GM12878 (cell line): ENCODE data around the gene CTDSP1. TPM values are rescaled to one million over a fixed set of nuclear protein-coding genes. Genes with fewer than 3 reads are reported as not detected.

Experiments used
- ATAC-seq: fragments of 200-7000 bp; cut with Tn5 transposase; 3 replicates; pipeline ENCODE4 v1.9.1; 2020; ENCODE audit warnings: mild to moderate bottlenecking, moderate library complexity
- BruUV-seq: library from RNA; stranded (reverse); fragments of 400-500 nt; replicated peaks from 2 replicates; lab custom pipeline; 2021; lab: Mats Ljungman, UMichigan
- CTCF ChIA-PET: fragments of 300-600 bp; sonication (Branson Sonifier 250); formaldehyde crosslinking; extraction: SDS; loops from one replicate; lab custom pipeline; 2021; ENCODE audit warnings: inconsistent platforms; lab: Yijun Ruan, JAX
- POLR2A ChIA-PET: fragments of 350-600 bp; formaldehyde crosslinking; extraction: SDS; loops from one replicate; lab custom pipeline; 2021; ENCODE audit warnings: inconsistent platforms; lab: Charles Lee
- RAD21 ChIA-PET: fragments of 300-600 bp; sonication (Branson Sonifier 250); formaldehyde crosslinking; loops from one replicate; lab custom pipeline; 2023; ENCODE audit warnings: antibody characterized with exemption; ENCODE audit not compliant: unreplicated experiment; lab: Charles Lee
- SMC1A ChIA-PET: fragments of 300-600 bp; sonication (Branson Sonifier 250); formaldehyde crosslinking; loops from one replicate; lab custom pipeline; 2023; ENCODE audit not compliant: unreplicated experiment, uncharacterized antibody; lab: Charles Lee
- DNase-seq: peaks from one replicate; pipeline ENCODE4 v3.0.0-alpha.2; 2011; ENCODE audit warnings: low read depth, low spot score
- FAIRE-seq: peaks from 3 replicates; lab custom pipeline; 2011; peaks lifted over from hg19 to GRCh38; lab: Jason Lieb, UNC
- H2AFZ ChIP-seq: 2 replicates; pipeline ENCODE4 v1.6.0; 2011; ENCODE audit warnings: low read depth, low read length, control low read depth; ENCODE audit not compliant: control insufficient read depth
- H3K27ac ChIP-seq: 2 replicates; pipeline ENCODE4 v1.5.1; 2011; ENCODE audit warnings: control low read depth; ENCODE audit not compliant: control insufficient read depth, insufficient read depth
- H3K27me3 ChIP-seq, 2 experiments: replicated peaks in 1 of 2; 2 replicates each; pipeline versions ENCODE4 v1.6.0 to v1.6.1; 2011; ENCODE audit warnings: low read length in 1 of 2; ENCODE audit not compliant: control insufficient read depth in 2 of 2, insufficient read depth in 2 of 2
- H3K36me3 ChIP-seq, 2 experiments: 2 replicates each; pipeline ENCODE4 v1.5.1; 2011; ENCODE audit warnings: low read length in 1 of 2; ENCODE audit not compliant: control insufficient read depth in 2 of 2, insufficient read depth in 2 of 2
- H3K4me1 ChIP-seq: 2 replicates; pipeline ENCODE4 v1.6.1; 2011; ENCODE audit warnings: mild to moderate bottlenecking, low read length, moderate library complexity, mixed read lengths; ENCODE audit not compliant: control insufficient read depth, insufficient read depth
- H3K4me2 ChIP-seq: 2 replicates; pipeline ENCODE4 v1.6.0; 2011; ENCODE audit warnings: control low read depth; ENCODE audit not compliant: control insufficient read depth, insufficient read depth
- H3K4me3 ChIP-seq: fragments of 200-600 bp; sonication (generic); 2 replicates; pipeline ENCODE4 v1.5.1; 2016
- H3K79me2 ChIP-seq: 2 replicates; pipeline ENCODE4 v1.6.0; 2011; ENCODE audit warnings: low read length; ENCODE audit not compliant: control insufficient read depth, insufficient read depth
- H3K9ac ChIP-seq: 2 replicates; pipeline ENCODE4 v1.8.0; 2011; ENCODE audit warnings: low read length, control low read depth, mixed read lengths; ENCODE audit not compliant: control insufficient read depth, insufficient read depth
- H3K9me3 ChIP-seq: replicated peaks from 3 replicates; pipeline ENCODE4 v1.5.1; 2011; ENCODE audit warnings: mild to moderate bottlenecking, low read length; ENCODE audit not compliant: control insufficient read depth, insufficient read depth
- H4K20me1 ChIP-seq: 2 replicates; pipeline ENCODE4 v1.6.0; 2011; ENCODE audit not compliant: control insufficient read depth, insufficient read depth
- CHD2 ChIP-seq: IDR thresholded peaks from 2 replicates; pipeline ENCODE4 v1.6.1; 2011; ENCODE audit warnings: low read depth, low read length, improper control_type of control experiment, borderline replicate concordance
- CTCF ChIP-seq, 3 experiments: IDR thresholded peaks in 2 of 3; conservative IDR thresholded peaks in 1 of 3; 2 replicates each; pipeline ENCODE4 v1.5.1; 2011; ENCODE audit warnings: low read depth in 3 of 3, low read length in 3 of 3, mild to moderate bottlenecking in 3 of 3, control low read depth in 2 of 3, moderate library complexity in 2 of 3, inconsistent platforms in 1 of 3, mixed read lengths in 1 of 3; ENCODE audit not compliant: control insufficient read depth in 2 of 3, insufficient read depth in 1 of 3; ENCODE audit errors: extremely low read depth in 1 of 3
- CUX1 ChIP-seq: IDR thresholded peaks from 2 replicates; pipeline ENCODE4 v1.6.1; 2012; ENCODE audit warnings: improper control_type of control experiment, low read depth, low read length; ENCODE audit not compliant: insufficient replicate concordance
- GATAD2B ChIP-seq: fragments of 450-650 bp; conservative IDR thresholded peaks from 2 replicates; pipeline ENCODE4 v1.6.1; 2017; ENCODE audit warnings: low read depth, mild to moderate bottlenecking, moderate library complexity
- MTA3 ChIP-seq: IDR thresholded peaks from 2 replicates; pipeline ENCODE4 v1.6.1; 2012; ENCODE audit warnings: low read length, inconsistent platforms, borderline replicate concordance
- PAX5 ChIP-seq: IDR thresholded peaks from 2 replicates; pipeline ENCODE4 v1.6.1; 2011; ENCODE audit warnings: low read depth, low read length, borderline replicate concordance
- PBX3 ChIP-seq: IDR thresholded peaks from 2 replicates; pipeline ENCODE4 v1.6.1; 2011; ENCODE audit warnings: mild to moderate bottlenecking, low read depth, low read length, moderate library complexity; ENCODE audit not compliant: insufficient replicate concordance
- RBBP5 ChIP-seq: fragments of 200-600 bp; sonication (generic); conservative IDR thresholded peaks from 2 replicates; pipeline ENCODE4 v1.6.1; 2016
- TCF3 ChIP-seq: IDR thresholded peaks from 2 replicates; pipeline ENCODE4 v1.6.1; 2012; ENCODE audit warnings: low read depth, mild to moderate bottlenecking, low read length, borderline replicate concordance; ENCODE audit not compliant: insufficient read depth
- USF1 ChIP-seq: IDR thresholded peaks from 2 replicates; pipeline ENCODE4 v1.6.1; 2011; ENCODE audit warnings: borderline replicate concordance, low read depth, mild to moderate bottlenecking, moderate library complexity, mixed read lengths, low read length; ENCODE audit not compliant: insufficient read depth; ENCODE audit errors: extremely low read length
- ZNF207 ChIP-seq: fragments of 450-650 bp; IDR thresholded peaks from 2 replicates; pipeline ENCODE4 v1.6.1; 2014; ENCODE audit warnings: antibody characterized with exemption, mild to moderate bottlenecking, borderline replicate concordance
- ZNF24 ChIP-seq: fragments of 450-650 bp; IDR thresholded peaks from 2 replicates; pipeline ENCODE4 v1.6.1; 2017; ENCODE audit warnings: antibody characterized with exemption, mild to moderate bottlenecking
- WGBS: methylation state at CpG from one replicate; pipeline ENCODE4 v1.1.6; 2016; ENCODE audit warnings: low lambda C conversion rate; ENCODE audit not compliant: insufficient replicate concordance, insufficient coverage; ENCODE audit errors: missing lambda C conversion rate; 5-methylcytosine and 5-hydroxymethylcytosine counted together
- in situ Hi-C: fragments of 300-500 bp; cut with MboI; formaldehyde crosslinking; loops from 9 replicates; pipeline ENCODE4 v1.14.3; 2018; ENCODE audit warnings: mixed read lengths
- intact Hi-C: fragments of 100-400 bp; cut with micrococcal nuclease; formaldehyde crosslinking; loops from one replicate; pipeline ENCODE4 v1.14.2; 2022; ENCODE audit not compliant: unreplicated experiment
- polyA plus RNA-seq, 11 experiments: library from polyadenylated mRNA; depleted of rRNA in 4 of 11; unstranded in 6 of 11; stranded (reverse) in 5 of 11; fragments of >200 nt; fragmentation: Nextera tagmentation in 4 of 11; fragmentation: Illumina TruSeq in 1 of 11; extraction: Ambion mirVana in 4 of 11; extraction: Trizol in 1 of 11; gene quantifications; 1 replicate in 1 of 11; 2 replicates in 10 of 11; pipeline versions ENCODE4 v1.2.1 to v1.2.3, GENCODE V29; 2011 to 2016; ENCODE audit warnings: inconsistent platforms in 2 of 11, missing spikeins in 2 of 11, low read depth in 1 of 11
- total RNA-seq, 4 experiments: library from RNA; depleted of rRNA in 3 of 4; stranded (reverse); fragments of >200 nt in 3 of 4; fragmentation: Illumina TruSeq in 1 of 4; extraction: Trizol in 1 of 4; gene quantifications; 2 replicates each; pipeline versions ENCODE4 v1.2.1 to v1.2.3, GENCODE V29; 2013 to 2021

The CTDSP1 gene
- total and polyA plus RNA-seq, 10 of the 15 experiments (the other 5 are each of a cell fraction or from before 2014, with no cell fraction given), result 3.0 to 75.9 (median 34.4) TPM

GRCh38 chr2:218368621-218369153 lies 31.0 kb upstream of the CTDSP1 start (continued):
- TF ChIP-seq CTCF (IDR thresholded peaks at IDR 0.05 in 2 of 3, conservative IDR thresholded peaks at IDR 0.05 in 1 of 3; ENCODE audit: control insufficient read depth in 2 of 3, extremely low read depth in 1 of 3, insufficient read depth in 1 of 3, low read depth in 3 of 3, low read length in 3 of 3), result no peak
- TF ChIP-seq MTA3, result no peak
- TF ChIP-seq GATAD2B, result no peak

GRCh38 chr2:218369330-218369729 lies 30.3 kb upstream of the CTDSP1 start:
- ChIA-PET CTCF (interaction anchor here (1.2 to 1.3 kb wide), 2 partner anchors 12 to 25 kb away, joined by 3 to 5 read pairs; no protein-coding TSS in a partner anchor), POLR2A (interaction anchor here (1.0 kb wide), 1 partner anchor 24 kb away, joined by 3 read pairs; no protein-coding TSS in a partner anchor), RAD21 (interaction anchor here (1.2 kb wide), 1 partner anchor 25 kb away, joined by 3 read pairs; no protein-coding TSS in a partner anchor), SMC1A (interaction anchor here (1.1 kb wide), 1 partner anchor 67 kb away, joined by 3 read pairs; no protein-coding TSS in a partner anchor)
- H3K4me2 ChIP-seq, result no peak overlapping the region
- 13% methylated on average over 2 of the region's 2 CpGs for WGBS
- H4K20me1 ChIP-seq, result no peaks in the 10 kb centered on the region
- no peaks in the 10 kb centered on the region for H3K36me3 ChIP-seq
- H3K9ac ChIP-seq, result no peak overlapping the region
- H3K4me3 ChIP-seq, result no peak overlapping the region
- DNase-seq (no peak), ATAC-seq (no peak), FAIRE-seq (no peak)
- no TSS peak for BruUV-seq
- H3K9me3 ChIP-seq, result no peaks in the 10 kb centered on the region; the same call in 2 of the 3 replicates
- in situ Hi-C loops (no loop called here), intact Hi-C loops (no loop called here)
- H2AFZ ChIP-seq, result no peak overlapping the region
- H3K27me3 ChIP-seq, result no peaks in the 10 kb centered on the region
- no peaks in the 10 kb centered on the region for H3K79me2 ChIP-seq
- peaks cover 4% of the 10 kb centered on the region; the same call in 1 of the 2 replicates for H3K4me1 ChIP-seq
- H3K27ac ChIP-seq, result no peak overlapping the region
- TF ChIP-seq PAX5 (no peak), CHD2 (no peak), ZNF24 (no peak), RBBP5 (no peak), CUX1 (no peak), ZNF207 (no peak), USF1 (no peak), PBX3 (no peak), TCF3 (no peak)
